ENCODE measurements around the gene IRF1. TPM values are rescaled to one million over a fixed set of nuclear protein-coding genes. Genes with fewer than 3 reads are reported as not detected.

IRF1 gene
- total RNA-seq, 1 experiment from 2014 or later: 48.9 TPM

DNA sequence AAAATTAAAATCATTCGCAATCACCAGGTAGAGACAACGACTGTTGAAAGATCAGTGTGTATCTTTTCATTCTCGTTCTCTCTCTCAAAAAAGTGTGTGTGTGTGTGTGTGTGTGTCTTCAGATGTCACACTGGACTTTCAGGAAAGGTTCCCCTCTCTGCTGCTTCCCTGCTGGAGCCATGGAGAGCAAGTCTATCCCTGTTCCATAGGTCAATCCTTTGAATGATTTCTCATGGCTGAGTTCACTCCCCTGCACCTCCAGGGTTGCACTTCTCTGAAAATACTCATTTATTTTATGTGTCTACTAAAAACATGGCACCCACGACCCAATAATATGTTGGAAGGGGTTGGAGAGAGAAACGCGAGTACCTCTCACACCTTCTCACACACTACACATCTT lies 28.2 kb downstream of the IRF1 start:
- intact Hi-C loops (cut with micrococcal nuclease; ENCODE audit: unreplicated experiment): no loop called here
- Histone ChIP-seq H3K4me1 (ENCODE audit: control insufficient read depth, insufficient read depth, low read length) (peaks cover 18% of the 10 kb centered on the region), H3K9me3 (ENCODE audit: control insufficient read depth, insufficient read depth, low read depth, low read length) (no peaks in the 10 kb centered on the region), H3K27me3 (ENCODE audit: control insufficient read depth, insufficient read depth, low read length) (no peaks in the 10 kb centered on the region), H3K36me3 (ENCODE audit: control insufficient read depth, insufficient read depth, low read length) (no peaks in the 10 kb centered on the region), H3K27ac (ENCODE audit: low read length) (no peak overlapping the region), H3K4me3 (ENCODE audit: low read depth in 2 of 2, low read length in 2 of 2) (no peak overlapping the region)
- TF ChIP-seq REST (IDR thresholded peaks at IDR 0.05; ENCODE audit: insufficient read depth in 1 of 2, low read depth in 2 of 2, low read length in 1 of 2): no peak
- no peak for TF ChIP-seq SIN3A (IDR thresholded peaks at IDR 0.05; ENCODE audit: borderline replicate concordance, insufficient read depth, low read depth, low read length)
- no peak for TF ChIP-seq POLR2AphosphoS5 (IDR thresholded peaks at IDR 0.05; ENCODE audit: low read depth, low read length)
- no peak for TF ChIP-seq CTCF (IDR thresholded peaks at IDR 0.05)
- no peak for TF ChIP-seq TCF7L2 (IDR thresholded peaks at IDR 0.05; ENCODE audit: low read depth, low read length)
- ChIA-PET POLR2A (no interaction called here), CTCF (interaction anchor here (0.5 kb wide), 1 partner anchor 28 kb away, joined by 3 read pairs; no protein-coding TSS in a partner anchor)
- BruUV-seq (replicated peaks): no TSS peak
- in situ Hi-C loops (cut with HindIII; ENCODE audit: low pct_unique_long_range_greater_than_20kb, low sequenced_read_pairs): no loop called here
- no peak for ATAC-seq
- no peak for DNase-seq (ENCODE audit: low read depth, low spot score)

- H3K27me3 ChIP-seq (ENCODE audit: control insufficient read depth, insufficient read depth, low read length): no peaks in the 10 kb centered on the region
- POLR2A ChIA-PET: no interaction called here
- in situ Hi-C loops (cut with HindIII; ENCODE audit: low pct_unique_long_range_greater_than_20kb, low sequenced_read_pairs) (no loop called here), intact Hi-C loops (cut with micrococcal nuclease; ENCODE audit: unreplicated experiment) (no loop called here)
- no peaks in the 10 kb centered on the region for H3K36me3 ChIP-seq (ENCODE audit: control insufficient read depth, insufficient read depth, low read length)
- H3K27ac ChIP-seq (ENCODE audit: low read length): no peak overlapping the region
- H3K9me3 ChIP-seq (ENCODE audit: control insufficient read depth, insufficient read depth, low read depth, low read length): no peaks in the 10 kb centered on the region
- TF ChIP-seq TCF7L2 (IDR thresholded peaks at IDR 0.05; ENCODE audit: low read depth, low read length) (no peak), POLR2AphosphoS5 (IDR thresholded peaks at IDR 0.05; ENCODE audit: low read depth, low read length) (no peak), CTCF (IDR thresholded peaks at IDR 0.05) (no peak), REST (IDR thresholded peaks at IDR 0.05; ENCODE audit: insufficient read depth in 1 of 2, low read depth in 2 of 2, low read length in 1 of 2) (no peak), SIN3A (IDR thresholded peaks at IDR 0.05; ENCODE audit: borderline replicate concordance, insufficient read depth, low read depth, low read length) (no peak)
- peaks cover 18% of the 10 kb centered on the region for H3K4me1 ChIP-seq (ENCODE audit: control insufficient read depth, insufficient read depth, low read length)
- BruUV-seq (replicated peaks): no TSS peak
- H3K4me3 ChIP-seq (ENCODE audit: low read depth in 2 of 2, low read length in 2 of 2): no peak overlapping the region
- ATAC-seq (no peak), DNase-seq (ENCODE audit: low read depth, low spot score) (no peak)
- CTCF ChIA-PET: no interaction called here
Observed at GRCh38 chr5:132461569-132462070, 29.0 kb downstream of the IRF1 start.
